Ishikawa (cell line): ENCODE results near the gene TMEM132A.

Experiments
- CEBPB ChIP-seq: IDR thresholded peaks from 2 replicates; pipeline ENCODE4 v1.6.1; 2012
- CREB1 ChIP-seq: IDR thresholded peaks from 2 replicates; pipeline ENCODE4 v1.6.1; 2012; ENCODE audit warnings: low read depth
- EGR1 ChIP-seq: IDR thresholded peaks from 2 replicates; pipeline ENCODE4 v1.6.1; 2012
- EP300 ChIP-seq: IDR thresholded peaks from 2 replicates; pipeline ENCODE4 v1.6.1; 2012; ENCODE audit warnings: borderline replicate concordance
- FOXM1 ChIP-seq: IDR thresholded peaks from 2 replicates; pipeline ENCODE4 v1.6.1; 2012; ENCODE audit warnings: low read depth, borderline replicate concordance
- MAX ChIP-seq: IDR thresholded peaks from 2 replicates; pipeline ENCODE4 v1.6.1; 2012
- NFIC ChIP-seq: IDR thresholded peaks from 2 replicates; pipeline ENCODE4 v1.6.1; 2012
- RAD21 ChIP-seq: IDR thresholded peaks from 2 replicates; pipeline ENCODE4 v1.6.1; 2012; ENCODE audit warnings: low read depth
- REST ChIP-seq: IDR thresholded peaks from 2 replicates; pipeline ENCODE4 v1.6.1; 2012; ENCODE audit warnings: low read depth, mild to moderate bottlenecking
- TAF1 ChIP-seq: IDR thresholded peaks from 2 replicates; pipeline ENCODE4 v1.6.1; 2012; ENCODE audit warnings: low read depth, mild to moderate bottlenecking
- TCF12 ChIP-seq: IDR thresholded peaks from 2 replicates; pipeline ENCODE4 v1.6.1; 2012; ENCODE audit warnings: low read depth
- TEAD4 ChIP-seq: IDR thresholded peaks from 2 replicates; pipeline ENCODE4 v1.6.1; 2012
- USF1 ChIP-seq: IDR thresholded peaks from 2 replicates; pipeline ENCODE4 v1.6.1; 2012
- YY1 ChIP-seq: IDR thresholded peaks from 2 replicates; pipeline ENCODE4 v1.6.1; 2012; ENCODE audit warnings: low read depth
- ZBTB7A ChIP-seq: IDR thresholded peaks from 2 replicates; pipeline ENCODE4 v1.6.1; 2012; ENCODE audit warnings: low read depth

Gene TMEM132A

GRCh38 chr11:60913793-60914632 is 10.2 kb upstream of the TMEM132A start, which contains the start of gene TMEM109:
TSS of gene TMEM109 (plus strand) at chr11:60914158. CDS start at chr11:60919694, 5,536 bp downstream.
- TF ChIP-seq EP300 (no peak), USF1 (peak; percentile 49; the same call in 1 of the 2 replicates), TAF1 (peak; percentile 10; the same call in 1 of the 2 replicates), MAX (peak; percentile 100), TCF12 (no peak), ZBTB7A (peak; percentile 48; the same call in 1 of the 2 replicates)

GRCh38 chr11:60914633-60915247 is 9.5 kb upstream of the TMEM132A start:
- no peak for TF ChIP-seq RAD21

- no peak for TF ChIP-seq TCF12
- no peak for TF ChIP-seq USF1
- no peak for TF ChIP-seq YY1
- TF ChIP-seq CREB1: no peak
- no peak for TF ChIP-seq REST
- no peak for TF ChIP-seq EP300
- TF ChIP-seq EGR1: no peak
- no peak for TF ChIP-seq RAD21
- no peak for TF ChIP-seq TEAD4
- TF ChIP-seq CEBPB: no peak
These were observed 8.9 kb upstream of the TMEM132A start for GRCh38 chr11:60915248-60915914.

GRCh38 chr11:60916669-60917206 is 7.5 kb upstream of the TMEM132A start:
- no peak for TF ChIP-seq RAD21
- no peak for TF ChIP-seq USF1
- no peak for TF ChIP-seq TEAD4
- TF ChIP-seq EP300: no peak
- no peak for TF ChIP-seq FOXM1
- no peak for TF ChIP-seq TAF1
- no peak for TF ChIP-seq TCF12
- TF ChIP-seq EGR1: no peak

GRCh38 chr11:60917267-60917666 is 7.0 kb upstream of the TMEM132A start:
- TF ChIP-seq YY1: no peak
- no peak for TF ChIP-seq NFIC
- TF ChIP-seq ZBTB7A: no peak
- no peak for TF ChIP-seq MAX
- no peak for TF ChIP-seq RAD21
- no peak for TF ChIP-seq TAF1
- TF ChIP-seq TEAD4: no peak
- no peak for TF ChIP-seq USF1
- TF ChIP-seq FOXM1: no peak
- no peak for TF ChIP-seq EGR1
- no peak for TF ChIP-seq CREB1
- no peak for TF ChIP-seq EP300
- TF ChIP-seq REST: no peak
- no peak for TF ChIP-seq CEBPB
- TF ChIP-seq TCF12: no peak
